Gastrocnemius medialis (tissue), 4 donors: ENCODE measurements around the gene UQCC5.

Experiments
- POLR2A ChIP-seq, 2 donors: fragments of 450-650 bp; IDR thresholded peaks; one replicate each; pipeline ENCODE4 v1.6.1; 2017; ENCODE audit warnings: antibody characterized with exemption in 2 of 2, mild to moderate bottlenecking in 2 of 2, moderate library complexity in 2 of 2
- TF ChIP-seq, protein P1 (sequence below), 5 experiments: fragments of 450-650 bp in 3 of 5; fragments of 200-600 bp in 2 of 5; sonication (generic) in 2 of 5; IDR thresholded peaks in 4 of 5; conservative IDR thresholded peaks in 1 of 5; 1 replicate in 4 of 5; 2 replicates in 1 of 5; pipeline ENCODE4 v1.5.1; 2016 to 2019; ENCODE audit warnings: antibody characterized with exemption in 5 of 5, mild to moderate bottlenecking in 3 of 5, moderate library complexity in 3 of 5

DNA sequence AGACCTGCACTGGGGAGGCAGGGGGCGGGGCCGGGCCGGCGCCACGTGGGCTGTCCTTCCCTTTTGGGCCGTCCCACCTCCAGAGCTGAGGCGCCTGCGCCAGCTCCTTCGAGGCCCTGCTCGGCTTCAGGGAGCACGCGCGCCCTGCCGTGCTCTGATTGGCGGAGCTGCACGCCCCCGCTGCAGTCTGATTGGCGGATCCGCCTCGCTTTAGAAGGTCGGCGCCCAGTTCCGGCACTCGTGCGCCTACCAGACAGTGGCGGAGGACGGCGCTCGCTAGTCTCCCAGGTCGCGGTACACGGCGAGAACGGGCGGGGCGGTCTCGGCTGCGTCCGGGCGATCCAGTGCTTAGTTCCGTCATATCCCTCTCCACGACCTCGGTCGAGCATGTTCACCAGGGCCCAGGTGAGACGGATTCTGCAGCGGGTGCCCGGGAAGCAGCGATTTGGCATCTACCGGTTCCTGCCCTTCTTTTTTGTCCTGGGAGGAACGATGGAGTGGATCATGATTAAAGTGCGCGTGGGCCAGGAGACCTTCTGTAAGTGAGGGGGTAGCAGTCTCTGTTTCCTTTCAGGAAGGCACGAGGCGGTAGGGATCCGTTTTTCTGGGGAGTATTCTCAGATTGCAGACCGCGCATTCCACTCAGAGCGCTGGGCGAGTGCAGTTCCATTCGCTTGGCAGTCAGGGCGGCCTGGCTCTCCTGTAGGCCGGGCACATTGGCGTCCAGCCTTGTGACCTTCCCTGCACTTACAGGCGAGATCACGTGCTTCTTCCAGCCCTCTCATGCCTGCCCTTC lies at the start of gene UQCC5:
- TF ChIP-seq, protein P1, sequence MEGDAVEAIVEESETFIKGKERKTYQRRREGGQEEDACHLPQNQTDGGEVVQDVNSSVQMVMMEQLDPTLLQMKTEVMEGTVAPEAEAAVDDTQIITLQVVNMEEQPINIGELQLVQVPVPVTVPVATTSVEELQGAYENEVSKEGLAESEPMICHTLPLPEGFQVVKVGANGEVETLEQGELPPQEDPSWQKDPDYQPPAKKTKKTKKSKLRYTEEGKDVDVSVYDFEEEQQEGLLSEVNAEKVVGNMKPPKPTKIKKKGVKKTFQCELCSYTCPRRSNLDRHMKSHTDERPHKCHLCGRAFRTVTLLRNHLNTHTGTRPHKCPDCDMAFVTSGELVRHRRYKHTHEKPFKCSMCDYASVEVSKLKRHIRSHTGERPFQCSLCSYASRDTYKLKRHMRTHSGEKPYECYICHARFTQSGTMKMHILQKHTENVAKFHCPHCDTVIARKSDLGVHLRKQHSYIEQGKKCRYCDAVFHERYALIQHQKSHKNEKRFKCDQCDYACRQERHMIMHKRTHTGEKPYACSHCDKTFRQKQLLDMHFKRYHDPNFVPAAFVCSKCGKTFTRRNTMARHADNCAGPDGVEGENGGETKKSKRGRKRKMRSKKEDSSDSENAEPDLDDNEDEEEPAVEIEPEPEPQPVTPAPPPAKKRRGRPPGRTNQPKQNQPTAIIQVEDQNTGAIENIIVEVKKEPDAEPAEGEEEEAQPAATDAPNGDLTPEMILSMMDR (IDR thresholded peaks at IDR 0.05 in 4 of 5, conservative IDR thresholded peaks at IDR 0.05 in 1 of 5): peak in 1 of 5 experiments; percentile 22
- TF ChIP-seq POLR2A (IDR thresholded peaks at IDR 0.05): peak; percentile 100
